Left ventricle myocardium inferior (tissue), 1 donor: Measurements from ENCODE around the gene TOP2B. TPM values are rescaled to one million over a fixed set of nuclear protein-coding genes. Genes with fewer than 3 reads are reported as not detected.
A peak's percentile ranks its signal among the peaks of the same experiment; 100 is the strongest.

ENCODE experiments used
- DNase-seq: peaks from one replicate; pipeline ENCODE4 v3.0.0-alpha.2; 2020
- H3K27ac ChIP-seq: fragments of 200-600 bp; replicated peaks from 2 replicates; pipeline ENCODE4 v1.8.0; 2021
- H3K27me3 ChIP-seq: fragments of 200-600 bp; 2 replicates; pipeline ENCODE4 v1.8.0; 2021; ENCODE audit warnings: low read depth
- H3K36me3 ChIP-seq: fragments of 200-600 bp; 2 replicates; pipeline ENCODE4 v1.8.0; 2021
- H3K4me1 ChIP-seq: fragments of 200-600 bp; 2 replicates; pipeline ENCODE4 v1.8.0; 2021
- H3K4me3 ChIP-seq: fragments of 200-600 bp; 2 replicates; pipeline ENCODE4 v1.8.0; 2021; ENCODE audit warnings: mild to moderate bottlenecking, moderate library complexity
- H3K9me3 ChIP-seq: fragments of 200-600 bp; replicated peaks from 2 replicates; pipeline ENCODE4 v1.8.0; 2021
- intact Hi-C: fragments of 100-400 bp; cut with micrococcal nuclease; formaldehyde crosslinking; loops from one replicate; pipeline ENCODE4 v1.11.0; 2022
- total RNA-seq: library from RNA; stranded (reverse); fragmentation: NEBNext Ultra II Directional; extraction: Animal tissue kit (Norgen Biotek cat#: 25700); gene quantifications from one replicate; pipeline ENCODE4 v1.2.1, GENCODE V29; 2021
- TF ChIP-seq, protein P1 (sequence below): fragments of 200-600 bp; IDR thresholded peaks from 2 replicates; pipeline ENCODE4 v1.8.0; 2021; ENCODE audit warnings: antibody characterized with exemption, mild to moderate bottlenecking, borderline replicate concordance
- donor health status: DM: no; HTN: yes; CAD: no; lungs with severe emphysema.

Gene TOP2B
- total RNA-seq, 1 donor from 2014 or later, result 101 TPM

GRCh38 chr3:25567806-25568524 is 96.7 kb downstream of the TOP2B start:
- Histone ChIP-seq H3K27ac (peak overlapping the region; percentile 68), H3K9me3 (no peaks in the 10 kb centered on the region), H3K4me1 (peaks cover 40% of the 10 kb centered on the region), H3K4me3 (peak overlapping the region; percentile 13), H3K27me3 (no peaks in the 10 kb centered on the region), H3K36me3 (peaks cover 21% of the 10 kb centered on the region)
- intact Hi-C loops, result no loop called here
- no peak for DNase-seq
- TF ChIP-seq, protein P1, sequence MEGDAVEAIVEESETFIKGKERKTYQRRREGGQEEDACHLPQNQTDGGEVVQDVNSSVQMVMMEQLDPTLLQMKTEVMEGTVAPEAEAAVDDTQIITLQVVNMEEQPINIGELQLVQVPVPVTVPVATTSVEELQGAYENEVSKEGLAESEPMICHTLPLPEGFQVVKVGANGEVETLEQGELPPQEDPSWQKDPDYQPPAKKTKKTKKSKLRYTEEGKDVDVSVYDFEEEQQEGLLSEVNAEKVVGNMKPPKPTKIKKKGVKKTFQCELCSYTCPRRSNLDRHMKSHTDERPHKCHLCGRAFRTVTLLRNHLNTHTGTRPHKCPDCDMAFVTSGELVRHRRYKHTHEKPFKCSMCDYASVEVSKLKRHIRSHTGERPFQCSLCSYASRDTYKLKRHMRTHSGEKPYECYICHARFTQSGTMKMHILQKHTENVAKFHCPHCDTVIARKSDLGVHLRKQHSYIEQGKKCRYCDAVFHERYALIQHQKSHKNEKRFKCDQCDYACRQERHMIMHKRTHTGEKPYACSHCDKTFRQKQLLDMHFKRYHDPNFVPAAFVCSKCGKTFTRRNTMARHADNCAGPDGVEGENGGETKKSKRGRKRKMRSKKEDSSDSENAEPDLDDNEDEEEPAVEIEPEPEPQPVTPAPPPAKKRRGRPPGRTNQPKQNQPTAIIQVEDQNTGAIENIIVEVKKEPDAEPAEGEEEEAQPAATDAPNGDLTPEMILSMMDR, result no peak

DNA sequence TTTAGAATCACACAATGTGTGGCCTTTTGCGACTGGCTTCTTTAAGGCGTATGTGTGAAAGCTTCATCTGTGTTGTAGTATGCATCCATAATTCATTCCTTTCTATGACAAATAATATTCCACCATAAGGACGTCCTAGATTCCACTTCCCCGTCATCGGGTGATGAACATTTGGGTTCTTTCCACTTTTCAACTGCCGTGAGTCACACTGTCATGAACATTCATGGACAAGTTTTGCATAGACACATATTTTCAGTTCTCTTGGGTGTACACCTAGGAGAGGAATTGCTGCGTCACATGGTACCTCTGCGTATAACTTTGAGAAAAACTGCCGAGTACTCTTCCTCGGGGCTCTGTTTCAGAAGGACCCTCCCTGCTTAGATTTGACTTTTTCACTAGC is 97.3 kb downstream of the TOP2B start:
- intact Hi-C loops, result no loop called here
- TF ChIP-seq, protein P1, result no peak
- DNase-seq, result no peak
- Histone ChIP-seq H3K27me3 (no peaks in the 10 kb centered on the region), H3K36me3 (peaks cover 21% of the 10 kb centered on the region), H3K4me1 (peaks cover 41% of the 10 kb centered on the region), H3K4me3 (no peak overlapping the region), H3K27ac (peak overlapping the region; percentile 68), H3K9me3 (no peaks in the 10 kb centered on the region)

- TF ChIP-seq, protein P1, result peak; percentile 22
- no peak overlapping the region for H3K4me3 ChIP-seq
- H3K27me3 ChIP-seq, result no peaks in the 10 kb centered on the region
- intact Hi-C loops, result no loop called here
- H3K9me3 ChIP-seq, result no peaks in the 10 kb centered on the region
- peak overlapping the region; percentile 68 for H3K27ac ChIP-seq
- H3K36me3 ChIP-seq, result peaks cover 15% of the 10 kb centered on the region
- no peak for DNase-seq
- H3K4me1 ChIP-seq, result peaks cover 50% of the 10 kb centered on the region
These were observed 98.3 kb downstream of the TOP2B start for GRCh38 chr3:25566358-25566920.

DNA sequence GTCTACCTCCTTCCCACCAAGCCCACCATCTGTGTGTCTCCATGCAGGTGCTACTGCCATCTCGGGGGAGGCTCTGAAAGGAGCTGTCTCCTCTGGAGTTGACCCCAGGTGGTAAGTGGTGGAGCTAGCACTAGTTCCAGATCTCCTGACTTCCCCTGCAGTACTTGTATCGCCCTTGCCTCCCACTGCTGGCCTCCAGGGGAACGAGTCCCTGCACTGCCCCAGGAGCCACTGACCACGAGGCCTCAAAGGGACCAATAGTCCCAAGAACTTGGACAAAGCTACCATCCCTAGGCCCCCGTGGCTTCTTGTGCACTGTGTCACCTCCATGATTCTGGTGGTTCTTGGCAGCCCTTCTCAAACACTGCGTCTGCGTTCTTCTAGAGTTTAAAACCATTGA is 98.9 kb downstream of the TOP2B start:
- H3K4me3 ChIP-seq, result no peak overlapping the region
- intact Hi-C loops, result no loop called here
- H3K36me3 ChIP-seq, result peaks cover 10% of the 10 kb centered on the region
- no peak for DNase-seq
- TF ChIP-seq, protein P1, result no peak
- H3K27me3 ChIP-seq, result no peaks in the 10 kb centered on the region
- no peaks in the 10 kb centered on the region for H3K9me3 ChIP-seq
- H3K27ac ChIP-seq, result no peak overlapping the region
- H3K4me1 ChIP-seq, result peaks cover 56% of the 10 kb centered on the region

GRCh38 chr3:25564075-25564474 is 100.6 kb downstream of the TOP2B start:
- DNase-seq, result no peak
- peaks cover 52% of the 10 kb centered on the region for H3K4me1 ChIP-seq
- TF ChIP-seq, protein P1, result no peak
- no peaks in the 10 kb centered on the region for H3K9me3 ChIP-seq
- H3K4me3 ChIP-seq, result no peak overlapping the region
- intact Hi-C loops, result no loop called here
- H3K27ac ChIP-seq, result no peak overlapping the region
- H3K27me3 ChIP-seq, result no peaks in the 10 kb centered on the region
- no peaks in the 10 kb centered on the region for H3K36me3 ChIP-seq
